HCT116 (cell line): ENCODE results near the gene NAB1. TPM values are rescaled to one million over a fixed set of nuclear protein-coding genes. Genes with fewer than 3 reads are reported as not detected.
A peak's percentile ranks its signal among the peaks of the same experiment; 100 is the strongest.

ENCODE experiments used
- ATAC-seq: fragments of 200-7000 bp; cut with Tn5 transposase; 2 replicates; pipeline ENCODE4 v1.9.1; 2020; ENCODE audit warnings: mild to moderate bottlenecking, moderate library complexity
- BruUV-seq: library from RNA; stranded (reverse); fragments of 400-500 nt; replicated peaks from 2 replicates; lab custom pipeline; 2021; lab: Mats Ljungman, UMichigan
- CTCF ChIA-PET: fragments of 300-600 bp; sonication (Branson Sonifier 250); formaldehyde crosslinking; loops from one replicate; lab custom pipeline; 2021; ENCODE audit warnings: antibody characterized with exemption; lab: Charles Lee
- POLR2A ChIA-PET: fragments of 300-600, 350-600 bp; sonication (Branson Sonifier 250); formaldehyde crosslinking; loops from one replicate; lab custom pipeline; 2021; ENCODE audit warnings: antibody characterized with exemption; lab: Charles Lee
- RAD21 ChIA-PET, 2 experiments: fragments of 300-600 bp; sonication (Branson Sonifier 250); formaldehyde crosslinking; loops; one replicate each; lab custom pipeline; 2023; ENCODE audit warnings: low total read pairs in 2 of 2; ENCODE audit not compliant: uncharacterized antibody in 2 of 2, unreplicated experiment in 2 of 2, low non-redundant PET in 1 of 2; lab: Charles Lee
- DNase-seq: peaks from one replicate; pipeline ENCODE4 v3.0.0-alpha.2; 2010; ENCODE audit warnings: low read depth, low spot score
- H2AFZ ChIP-seq: fragments of 200-600 bp; shearing (Covaris generic), sonication (generic); 2 replicates; pipeline ENCODE4 v1.6.1; 2017; ENCODE audit warnings: low read depth, mixed run types, mixed read lengths, antibody characterized with exemption, low read length; ENCODE audit not compliant: poor library complexity, severe bottlenecking
- H3K27ac ChIP-seq: 2 replicates; pipeline ENCODE4 v1.5.1; 2012; ENCODE audit warnings: low read depth, low read length
- H3K27me3 ChIP-seq: fragments of 200-600 bp; sonication (generic); 2 replicates; pipeline ENCODE4 v1.6.1; 2016; ENCODE audit warnings: mixed run types, low read length, mixed read lengths; ENCODE audit not compliant: insufficient read depth
- H3K36me3 ChIP-seq, 2 experiments: fragments of 200-500 bp in 1 of 2; fragments of 200-600 bp in 1 of 2; sonication (Bioruptor generic) in 1 of 2; sonication (generic) in 1 of 2; 2 replicates each; pipeline versions ENCODE4 v1.5.1 to v1.6.1; 2014 to 2016; ENCODE audit warnings: low read length in 2 of 2, inconsistent platforms in 1 of 2, mixed read lengths in 1 of 2, mixed run types in 1 of 2; ENCODE audit not compliant: insufficient read depth in 2 of 2, control insufficient read depth in 1 of 2
- H3K4me1 ChIP-seq, 2 experiments: fragments of 200-600 bp in 1 of 2; sonication (generic) in 1 of 2; 2 replicates each; pipeline versions ENCODE4 v1.5.1 to v1.6.1; 2012 to 2017; ENCODE audit warnings: low read length in 2 of 2, inconsistent platforms in 1 of 2, mild to moderate bottlenecking in 1 of 2, mixed read lengths in 1 of 2, mixed run types in 1 of 2, moderate library complexity in 1 of 2; ENCODE audit not compliant: insufficient read depth in 2 of 2, control insufficient read depth in 1 of 2
- H3K4me2 ChIP-seq: fragments of 200-600 bp; sonication (generic); 2 replicates; pipeline ENCODE4 v1.6.1; 2017; ENCODE audit warnings: mixed run types, low read length, mixed read lengths
- H3K4me3 ChIP-seq, 2 experiments: fragments of 200-600 bp in 1 of 2; sonication (generic) in 1 of 2; replicated peaks in 1 of 2; 2 replicates each; pipeline ENCODE4 v1.5.1; 2011 to 2016; ENCODE audit warnings: low read length in 2 of 2, control low read depth in 1 of 2, low read depth in 1 of 2, mild to moderate bottlenecking in 1 of 2, mixed read lengths in 1 of 2, mixed run types in 1 of 2
- H3K79me2 ChIP-seq: fragments of 200-600 bp; sonication (generic); 2 replicates; pipeline ENCODE4 v1.6.1; 2017; ENCODE audit warnings: mild to moderate bottlenecking, mixed run types, low read length, moderate library complexity, mixed read lengths; ENCODE audit not compliant: insufficient read depth
- H3K9ac ChIP-seq: fragments of 200-600 bp; sonication (generic); 2 replicates; pipeline ENCODE4 v1.6.1; 2016; ENCODE audit warnings: low read length, mixed read lengths
- H3K9me2 ChIP-seq: fragments of 200-600 bp; sonication (generic), shearing (Covaris generic); 2 replicates; pipeline ENCODE4 v1.6.1; 2017; ENCODE audit warnings: mixed run types, mild to moderate bottlenecking, moderate library complexity; ENCODE audit not compliant: insufficient read depth
- H3K9me3 ChIP-seq, 2 experiments: fragments of 200-500 bp in 1 of 2; fragments of 200-600 bp in 1 of 2; sonication (Bioruptor generic) in 1 of 2; sonication (generic) in 1 of 2; 2 replicates each; pipeline ENCODE4 v1.6.1; 2014 to 2017; ENCODE audit warnings: low read length in 2 of 2, mixed read lengths in 2 of 2, inconsistent platforms in 1 of 2, low read depth in 1 of 2, mild to moderate bottlenecking in 1 of 2, mixed run types in 1 of 2, moderate library complexity in 1 of 2; ENCODE audit not compliant: control insufficient read depth in 1 of 2, insufficient read depth in 1 of 2
- H4K20me1 ChIP-seq: fragments of 200-600 bp; sonication (generic), shearing (Covaris generic); 2 replicates; pipeline ENCODE4 v1.6.1; 2017; ENCODE audit warnings: mixed run types, mild to moderate bottlenecking, moderate library complexity; ENCODE audit not compliant: insufficient read depth
- ATF3 ChIP-seq: IDR thresholded peaks from 2 replicates; pipeline ENCODE4 v1.6.1; 2012
- CBX3 ChIP-seq: IDR thresholded peaks from 2 replicates; pipeline ENCODE4 v1.6.1; 2012; ENCODE audit warnings: low read depth
- CEBPB ChIP-seq: IDR thresholded peaks from 2 replicates; pipeline ENCODE4 v1.6.1; 2012; ENCODE audit warnings: low read depth
- CTCF ChIP-seq, 3 experiments: fragments of 200-600 bp in 1 of 3; sonication (generic) in 1 of 3; IDR thresholded peaks in 2 of 3; conservative IDR thresholded peaks in 1 of 3; 2 replicates each; pipeline ENCODE4 v1.5.1; 2012 to 2017; ENCODE audit warnings: low read depth in 2 of 3, low read length in 2 of 3, antibody characterized with exemption in 1 of 3, borderline replicate concordance in 1 of 3, control low read depth in 1 of 3, mild to moderate bottlenecking in 1 of 3, mixed read lengths in 1 of 3, mixed run types in 1 of 3, moderate library complexity in 1 of 3; ENCODE audit not compliant: insufficient read depth in 1 of 3
- ELF1 ChIP-seq: IDR thresholded peaks from 2 replicates; pipeline ENCODE4 v1.6.1; 2012; ENCODE audit warnings: low read depth, borderline replicate concordance
- EZH2 ChIP-seq: fragments of 200-600 bp; sonication (generic); IDR thresholded peaks from 2 replicates; pipeline ENCODE4 v1.6.1; 2017; ENCODE audit warnings: antibody characterized with exemption, mixed run types
- FOSL1 ChIP-seq: IDR thresholded peaks from 2 replicates; pipeline ENCODE4 v1.6.1; 2012; ENCODE audit warnings: low read depth
- POLR2A ChIP-seq: IDR thresholded peaks from 2 replicates; pipeline ENCODE4 v1.7.0; 2011; ENCODE audit warnings: borderline replicate concordance; ENCODE audit not compliant: insufficient read depth, insufficient read length; ENCODE audit errors: extremely low read depth
- REST ChIP-seq: IDR thresholded peaks from 2 replicates; pipeline ENCODE4 v1.6.1; 2012; ENCODE audit warnings: low read depth
- SIN3A ChIP-seq: IDR thresholded peaks from 2 replicates; pipeline ENCODE4 v1.6.1; 2012; ENCODE audit warnings: low read depth
- SP1 ChIP-seq: IDR thresholded peaks from 2 replicates; pipeline ENCODE4 v1.6.1; 2012; ENCODE audit warnings: low read depth
- SRF ChIP-seq: IDR thresholded peaks from 2 replicates; pipeline ENCODE4 v1.6.1; 2012; ENCODE audit warnings: low read depth
- ZNF274 ChIP-seq: fragments of 200-500 bp; sonication (Bioruptor generic); IDR thresholded peaks from 2 replicates; pipeline ENCODE4 v1.6.1; 2014; ENCODE audit warnings: mild to moderate bottlenecking, low read depth, low read length, inconsistent platforms
- intact Hi-C: fragments of 100-400 bp; cut with micrococcal nuclease; formaldehyde crosslinking; loops from 2 replicates; pipeline ENCODE4 v1.10.0; 2022
- total RNA-seq: library from RNA; stranded (reverse); gene quantifications from one replicate; pipeline ENCODE4 v1.2.1, GENCODE V29; 2021; ENCODE audit not compliant: unreplicated experiment

Gene NAB1
- total RNA-seq, 1 experiment from 2014 or later = 43.8 TPM

- peaks cover 0 to 20% of the 10 kb centered on the region in 2 experiments; a peak in 2 of 4 replicates for H3K4me1 ChIP-seq
- ATAC-seq = peak; percentile 67; the same call in 1 of the 2 replicates
- H3K9me3 ChIP-seq = no peaks in the 10 kb centered on the region
- no peaks in the 10 kb centered on the region for H4K20me1 ChIP-seq
- RAD21 ChIA-PET = no interaction called here
- H3K79me2 ChIP-seq = peaks cover 8% of the 10 kb centered on the region; the same call in 1 of the 2 replicates
- no peaks in the 10 kb centered on the region for H3K9me2 ChIP-seq
- DNase-seq = peak; percentile 18
- TF ChIP-seq FOSL1 = peak; percentile 30; the same call in 1 of the 2 replicates
- TF ChIP-seq EZH2 = no peak
- CTCF ChIA-PET = no interaction called here
- no peak overlapping the region for H2AFZ ChIP-seq
- H3K9ac ChIP-seq = peak overlapping the region; percentile 19; the same call in 1 of the 2 replicates
- BruUV-seq = no TSS peak
- H3K36me3 ChIP-seq = peaks cover 2 to 7% of the 10 kb centered on the region in 2 experiments; a peak in 3 of 4 replicates
- intact Hi-C loops = loop anchor here (10.0 kb wide), 1 partner anchor 307 kb away; no protein-coding TSS in a partner anchor
- 0 out of 4 replicates have a peak overlapping the region, but pooled peaks of 1 of the 2 experiments have one; percentile 4 for H3K4me3 ChIP-seq
- H3K4me2 ChIP-seq = peak overlapping the region; percentile 63
- POLR2A ChIA-PET = no interaction called here
- H3K27ac ChIP-seq = no peak overlapping the region
- H3K27me3 ChIP-seq = no peaks in the 10 kb centered on the region
These were observed 33.3 kb downstream of the NAB1 start for GRCh38 chr2:190682168-190682567.

GRCh38 chr2:190683802-190684201 is 34.9 kb downstream of the NAB1 start:
- BruUV-seq = no TSS peak
- DNase-seq (no peak), ATAC-seq (no peak)
- no peak overlapping the region for H3K9ac ChIP-seq
- peaks cover 8% of the 10 kb centered on the region; the same call in 1 of the 2 replicates for H3K79me2 ChIP-seq
- no peaks in the 10 kb centered on the region for H3K9me3 ChIP-seq
- peaks cover 10 to 11% of the 10 kb centered on the region in 2 experiments; a peak in 3 of 4 replicates for H3K36me3 ChIP-seq
- ChIA-PET POLR2A (no interaction called here), RAD21 (no interaction called here), CTCF (no interaction called here)
- H2AFZ ChIP-seq = no peak overlapping the region
- no peaks in the 10 kb centered on the region for H3K27me3 ChIP-seq
- H4K20me1 ChIP-seq = no peaks in the 10 kb centered on the region
- H3K4me3 ChIP-seq = no peak overlapping the region
- H3K9me2 ChIP-seq = no peaks in the 10 kb centered on the region
- no peak overlapping the region for H3K27ac ChIP-seq
- no peak overlapping the region for H3K4me2 ChIP-seq
- H3K4me1 ChIP-seq = peaks cover 0 to 20% of the 10 kb centered on the region in 2 experiments; a peak in 2 of 4 replicates
- intact Hi-C loops = loop anchor here (10.0 kb wide), 1 partner anchor 309 kb away; no protein-coding TSS in a partner anchor
- TF ChIP-seq ATF3 = no peak
- TF ChIP-seq CEBPB = no peak
- no peak for TF ChIP-seq SRF
- no peak for TF ChIP-seq POLR2A
- no peak for TF ChIP-seq REST
- no peak for TF ChIP-seq FOSL1
- TF ChIP-seq ELF1 = no peak
- TF ChIP-seq SP1 = no peak
- TF ChIP-seq EZH2 = no peak
- TF ChIP-seq CBX3 = no peak
- TF ChIP-seq ZNF274 = no peak
- no peak for TF ChIP-seq CTCF (IDR thresholded peaks at IDR 0.05 in 2 of 3, conservative IDR thresholded peaks at IDR 0.05 in 1 of 3; ENCODE audit: borderline replicate concordance in 1 of 3, insufficient read depth in 1 of 3, low read depth in 2 of 3, low read length in 2 of 3)
- TF ChIP-seq SIN3A = no peak
